Liver (tissue), 9 donors: ENCODE data around the gene CUX1. TPM values are rescaled to one million over a fixed set of nuclear protein-coding genes. Genes with fewer than 3 reads are reported as not detected.

Experiments
- DNase-seq: peaks from one replicate; pipeline ENCODE4 v3.0.0-alpha.2; 2017; ENCODE audit warnings: low spot score
- H3K27ac ChIP-seq, 2 donors: one replicate each; pipeline ENCODE4 v1.7.0; 2013; ENCODE audit warnings: inconsistent platforms in 2 of 2, low read length in 2 of 2, control low read depth in 1 of 2, low read depth in 1 of 2, mild to moderate bottlenecking in 1 of 2
- H3K27me3 ChIP-seq, 4 donors: one replicate each; pipeline versions ENCODE4 v1.6.1 to v1.7.0; 2013; ENCODE audit warnings: low read length in 3 of 4, inconsistent platforms in 1 of 4, mild to moderate bottlenecking in 1 of 4, moderate library complexity in 1 of 4; ENCODE audit not compliant: control insufficient read depth in 4 of 4, insufficient read depth in 4 of 4
- H3K36me3 ChIP-seq, 4 donors: one replicate each; pipeline versions ENCODE4 v1.6.1 to v1.7.0; 2013; ENCODE audit warnings: low read length in 3 of 4, mild to moderate bottlenecking in 3 of 4, low read depth in 1 of 4, moderate library complexity in 1 of 4; ENCODE audit not compliant: control insufficient read depth in 4 of 4, insufficient read depth in 3 of 4
- H3K4me1 ChIP-seq, 4 donors: one replicate each; pipeline versions ENCODE4 v1.6.1 to v1.7.0; 2013; ENCODE audit warnings: low read length in 3 of 4, mild to moderate bottlenecking in 3 of 4, moderate library complexity in 1 of 4; ENCODE audit not compliant: control insufficient read depth in 4 of 4, insufficient read depth in 4 of 4
- H3K4me3 ChIP-seq, 3 donors: one replicate each; pipeline versions ENCODE4 v1.6.1 to v1.7.0; 2013; ENCODE audit warnings: low read length in 3 of 3, control low read depth in 1 of 3, low read depth in 1 of 3, mild to moderate bottlenecking in 1 of 3
- H3K9ac ChIP-seq, 2 donors: one replicate each; pipeline ENCODE4 v1.7.0; 2013; ENCODE audit warnings: low read length in 2 of 2, mild to moderate bottlenecking in 2 of 2, moderate library complexity in 2 of 2, control low read depth in 1 of 2, low read depth in 1 of 2
- H3K9me3 ChIP-seq, 4 donors: one replicate each; pipeline versions ENCODE4 v1.6.1 to v1.7.0; 2013; ENCODE audit warnings: low read length in 3 of 4; ENCODE audit not compliant: control insufficient read depth in 4 of 4
- EGR1 ChIP-seq, 2 donors: IDR thresholded peaks; 2 replicates each; pipeline ENCODE4 v1.6.1; 2016 to 2018; ENCODE audit warnings: antibody characterized with exemption in 2 of 2, low read depth in 2 of 2
- HNF4A ChIP-seq, 2 donors: conservative IDR thresholded peaks; 2 replicates each; pipeline ENCODE4 v1.6.1; 2016; ENCODE audit warnings: antibody characterized with exemption in 2 of 2, mild to moderate bottlenecking in 2 of 2
- JUND ChIP-seq, 2 donors: IDR thresholded peaks; 2 replicates each; pipeline ENCODE4 v1.6.1; 2016; ENCODE audit warnings: antibody characterized with exemption in 2 of 2
- NR2F2 ChIP-seq: IDR thresholded peaks from 2 replicates; pipeline ENCODE4 v1.6.1; 2016; ENCODE audit warnings: antibody characterized with exemption
- RAD21 ChIP-seq, 2 donors: IDR thresholded peaks; 2 replicates each; pipeline ENCODE4 v1.6.1; 2016; ENCODE audit warnings: antibody characterized with exemption in 2 of 2, mild to moderate bottlenecking in 2 of 2
- RXRA ChIP-seq, 2 donors: IDR thresholded peaks; 2 replicates each; pipeline ENCODE4 v1.6.1; 2017 to 2018; ENCODE audit warnings: antibody characterized with exemption in 2 of 2, mild to moderate bottlenecking in 1 of 2
- TAF1 ChIP-seq: conservative IDR thresholded peaks from 2 replicates; pipeline ENCODE4 v1.6.1; 2016; ENCODE audit warnings: antibody characterized with exemption, mild to moderate bottlenecking
- WGBS: extraction: QIAGEN DNeasy Blood & Tissue Kit; methylation state at CpG from one replicate; pipeline ENCODE4 v1.1.7; 2013; 5-methylcytosine and 5-hydroxymethylcytosine counted together
- polyA plus RNA-seq, 2 donors: library from polyadenylated mRNA; stranded (reverse) in 1 of 2; unstranded in 1 of 2; fragments of 200-250 nt in 1 of 2; fragments of >200 nt in 1 of 2; fragmentation: Nextera tagmentation in 1 of 2; extraction: Ambion mirVana in 1 of 2; gene quantifications; one replicate each; pipeline versions ENCODE4 v1.2.1 to v1.2.3, GENCODE V29; 2013 to 2015
- total RNA-seq, 2 donors: library from RNA; depleted of rRNA; stranded (reverse); fragments of >200 nt; gene quantifications; one replicate each; pipeline ENCODE4 v1.2.3, GENCODE V29; 2014
- TF ChIP-seq, protein P1 (sequence below): fragments of 150-350 bp; IDR thresholded peaks from 2 replicates; pipeline ENCODE4 v1.5.1; 2017; ENCODE audit warnings: improper control_type of control experiment, low read depth, low read length; ENCODE audit not compliant: missing input control
- TF ChIP-seq, protein P2 (sequence below): IDR thresholded peaks from 2 replicates; pipeline ENCODE4 v1.6.1; 2016; ENCODE audit warnings: antibody characterized with exemption
- TF ChIP-seq, protein P3 (sequence below): IDR thresholded peaks from 2 replicates; pipeline ENCODE4 v1.6.1; 2016; ENCODE audit warnings: antibody characterized with exemption
- donor health status: healthy.
- donor health status: healthy.
- donor health status: healthy.
- donor health status: healthy.
- donor health status: healthy.

CUX1 gene
- total and polyA plus RNA-seq, 4 donors, result 18.6 to 40.6 (median 21.4) TPM

DNA sequence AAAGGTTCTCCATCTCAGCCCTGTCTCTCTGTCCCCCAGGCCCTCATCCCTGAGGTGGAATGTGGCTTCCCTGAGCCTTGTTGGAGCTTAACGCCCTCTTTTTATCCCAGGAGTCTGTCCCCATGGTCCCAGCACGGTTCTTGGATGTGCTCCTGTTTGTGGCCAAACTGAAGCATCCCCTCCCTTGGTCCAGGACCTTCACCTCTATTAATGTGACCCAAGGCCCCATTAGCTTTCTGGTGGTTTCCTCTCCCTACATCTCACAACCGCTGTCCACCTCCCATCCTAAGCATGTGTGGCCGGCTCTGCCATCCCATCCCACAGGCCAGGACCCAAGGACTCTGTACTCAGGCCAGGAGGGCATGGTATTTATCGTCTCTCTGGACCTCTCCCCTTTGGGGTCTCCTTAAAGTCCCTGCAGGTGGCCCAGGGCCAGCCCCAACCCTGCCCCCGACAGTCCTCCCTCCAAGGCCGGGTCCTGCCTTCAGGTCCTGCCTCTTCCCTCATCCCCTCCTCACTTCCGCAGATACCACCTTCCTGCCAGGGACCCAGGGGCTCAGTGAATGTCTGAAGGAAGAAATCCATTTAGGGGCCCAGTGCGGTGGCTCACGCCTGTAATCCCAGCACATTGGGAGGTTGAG lies 453.9 kb downstream of the CUX1 start (continued):
- TF ChIP-seq, protein P1, sequence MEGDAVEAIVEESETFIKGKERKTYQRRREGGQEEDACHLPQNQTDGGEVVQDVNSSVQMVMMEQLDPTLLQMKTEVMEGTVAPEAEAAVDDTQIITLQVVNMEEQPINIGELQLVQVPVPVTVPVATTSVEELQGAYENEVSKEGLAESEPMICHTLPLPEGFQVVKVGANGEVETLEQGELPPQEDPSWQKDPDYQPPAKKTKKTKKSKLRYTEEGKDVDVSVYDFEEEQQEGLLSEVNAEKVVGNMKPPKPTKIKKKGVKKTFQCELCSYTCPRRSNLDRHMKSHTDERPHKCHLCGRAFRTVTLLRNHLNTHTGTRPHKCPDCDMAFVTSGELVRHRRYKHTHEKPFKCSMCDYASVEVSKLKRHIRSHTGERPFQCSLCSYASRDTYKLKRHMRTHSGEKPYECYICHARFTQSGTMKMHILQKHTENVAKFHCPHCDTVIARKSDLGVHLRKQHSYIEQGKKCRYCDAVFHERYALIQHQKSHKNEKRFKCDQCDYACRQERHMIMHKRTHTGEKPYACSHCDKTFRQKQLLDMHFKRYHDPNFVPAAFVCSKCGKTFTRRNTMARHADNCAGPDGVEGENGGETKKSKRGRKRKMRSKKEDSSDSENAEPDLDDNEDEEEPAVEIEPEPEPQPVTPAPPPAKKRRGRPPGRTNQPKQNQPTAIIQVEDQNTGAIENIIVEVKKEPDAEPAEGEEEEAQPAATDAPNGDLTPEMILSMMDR, result no peak
- no peak for TF ChIP-seq RAD21 (IDR thresholded peaks at IDR 0.05)

DNA sequence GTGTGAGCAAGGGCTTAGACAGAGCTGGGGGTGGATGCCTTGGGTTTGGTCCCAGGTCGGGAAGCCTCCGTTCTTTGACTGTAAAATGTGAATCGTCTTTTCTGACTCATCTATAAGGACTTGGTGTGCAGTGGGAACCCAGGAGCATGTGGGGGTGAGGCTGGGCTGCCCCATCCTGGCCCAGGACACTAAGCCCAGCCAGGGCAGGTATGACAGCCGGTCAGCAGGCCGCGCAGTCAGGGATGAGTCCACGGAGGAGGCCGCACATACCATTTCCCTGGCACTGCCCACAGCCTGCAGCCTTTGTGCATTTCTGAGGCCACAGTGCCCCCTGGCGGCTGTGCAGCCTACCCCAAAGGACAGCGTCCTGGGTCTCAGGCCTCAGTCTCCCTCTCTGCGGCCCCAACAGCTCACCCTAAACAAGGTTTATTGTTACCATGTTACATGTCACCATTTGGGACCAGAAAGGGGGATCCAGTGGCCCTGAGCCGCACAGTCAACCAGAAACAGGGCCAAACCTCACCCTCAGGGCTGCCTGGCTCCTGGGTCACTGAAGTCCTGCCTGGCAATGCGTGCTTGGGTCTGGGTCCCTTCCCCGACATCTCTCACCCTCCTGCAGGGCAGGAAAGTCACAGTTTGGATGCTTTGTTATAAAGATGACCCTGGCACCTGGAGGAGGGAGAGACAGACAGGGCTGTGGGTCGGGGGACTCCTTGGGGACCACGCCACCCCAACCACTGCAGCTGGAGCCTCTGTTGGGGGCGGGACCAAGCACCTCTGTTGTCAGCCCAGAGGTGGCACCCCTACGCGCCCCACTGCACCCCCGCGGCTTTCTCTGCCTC lies 454.9 kb downstream of the CUX1 start:
- no peak overlapping the region for H3K4me3 ChIP-seq
- WGBS, result 51% methylated on average over 21 of the region's 21 CpGs
- no peaks in the 10 kb centered on the region for H3K4me1 ChIP-seq
- H3K36me3 ChIP-seq, result no peaks in the 10 kb centered on the region
- H3K9ac ChIP-seq, result no peak overlapping the region
- H3K27me3 ChIP-seq, result no peaks in the 10 kb centered on the region
- no peak for TF ChIP-seq TAF1
- no peak for TF ChIP-seq EGR1 (IDR thresholded peaks at IDR 0.05; ENCODE audit: low read depth in 2 of 2)
- TF ChIP-seq NR2F2, result no peak
- TF ChIP-seq, protein P2, sequence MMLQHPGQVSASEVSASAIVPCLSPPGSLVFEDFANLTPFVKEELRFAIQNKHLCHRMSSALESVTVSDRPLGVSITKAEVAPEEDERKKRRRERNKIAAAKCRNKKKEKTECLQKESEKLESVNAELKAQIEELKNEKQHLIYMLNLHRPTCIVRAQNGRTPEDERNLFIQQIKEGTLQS, result no peak
- TF ChIP-seq JUND (IDR thresholded peaks at IDR 0.05), result no peak
- TF ChIP-seq, protein P1, result peak; percentile 91
- TF ChIP-seq RAD21 (IDR thresholded peaks at IDR 0.05), result peak; percentile 92 to 96
- no peak overlapping the region for H3K27ac ChIP-seq
- no peaks in the 10 kb centered on the region for H3K9me3 ChIP-seq
- peak; percentile 81 for DNase-seq

DNA sequence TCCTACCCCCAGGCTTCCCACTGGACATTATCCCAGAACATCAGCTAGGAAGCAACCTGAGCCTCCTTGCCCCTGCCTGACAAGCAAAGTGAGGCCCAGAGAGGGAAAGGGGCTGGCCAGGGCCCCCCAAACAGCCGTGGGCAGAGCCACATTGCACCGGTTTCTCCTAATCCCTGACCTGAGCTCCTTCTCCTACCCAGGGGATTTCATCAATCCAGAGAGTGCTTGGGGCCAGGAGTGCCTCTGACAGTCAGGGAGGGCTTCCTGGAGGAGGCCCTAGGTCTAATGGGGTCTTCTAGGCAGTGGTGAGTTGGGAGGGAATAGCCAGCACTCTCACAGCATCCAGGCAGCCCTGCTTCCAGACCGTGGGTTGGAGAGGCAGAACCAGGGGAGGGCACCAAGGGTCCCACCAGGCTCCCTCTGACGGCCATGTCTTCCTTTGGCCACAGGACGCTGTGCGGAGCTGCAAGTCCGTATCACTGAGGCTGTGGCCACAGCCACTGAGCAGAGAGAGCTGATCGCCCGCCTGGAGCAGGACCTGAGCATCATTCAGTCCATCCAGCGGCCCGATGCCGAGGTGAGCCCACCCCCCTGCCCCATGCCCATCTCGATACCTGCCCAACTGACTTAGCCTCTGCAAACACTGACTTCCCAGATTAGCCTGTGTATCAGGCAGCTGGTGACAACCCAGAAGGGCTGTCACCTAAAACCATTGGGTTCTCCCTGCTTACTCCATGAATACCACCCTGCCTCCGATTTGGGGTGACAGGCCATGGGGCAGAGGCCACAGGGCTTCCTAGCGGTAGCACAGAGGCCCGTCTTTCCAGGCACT lies 455.7 kb downstream of the CUX1 start:
- H3K27me3 ChIP-seq, result no peaks in the 10 kb centered on the region
- H3K4me3 ChIP-seq, result no peak overlapping the region
- H3K9me3 ChIP-seq, result no peaks in the 10 kb centered on the region
- H3K36me3 ChIP-seq, result no peaks in the 10 kb centered on the region
- H3K9ac ChIP-seq, result no peak overlapping the region
- TF ChIP-seq TAF1 (no peak), RXRA (IDR thresholded peaks at IDR 0.05) (no peak), HNF4A (conservative IDR thresholded peaks at IDR 0.05) (no peak)
- TF ChIP-seq, protein P2, result no peak
- TF ChIP-seq, protein P3, sequence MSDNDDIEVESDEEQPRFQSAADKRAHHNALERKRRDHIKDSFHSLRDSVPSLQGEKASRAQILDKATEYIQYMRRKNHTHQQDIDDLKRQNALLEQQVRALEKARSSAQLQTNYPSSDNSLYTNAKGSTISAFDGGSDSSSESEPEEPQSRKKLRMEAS, result no peak
- WGBS, result 90% methylated on average over 16 of the region's 16 CpGs
- H3K4me1 ChIP-seq, result no peaks in the 10 kb centered on the region
- DNase-seq, result no peak
- H3K27ac ChIP-seq, result no peak overlapping the region
